Panc1 (cell line): Measurements from ENCODE around the gene GPR45.

Source experiments
- CTCF ChIP-seq: fragments of 450-650 bp; IDR thresholded peaks from 2 replicates; pipeline ENCODE4 v1.5.1; 2017; ENCODE audit warnings: mild to moderate bottlenecking
- POLR2AphosphoS5 ChIP-seq: IDR thresholded peaks from 2 replicates; pipeline ENCODE4 v1.6.1; 2012; ENCODE audit warnings: mild to moderate bottlenecking, low read depth, low read length, moderate library complexity

- no peak for TF ChIP-seq CTCF
- no peak for TF ChIP-seq POLR2AphosphoS5
Measured at GRCh38 chr2:105239924-105240323, 1.6 kb upstream of the GPR45 start.
